H9 (cell line): ENCODE data around the gene KLHL1. TPM values are rescaled to one million over a fixed set of nuclear protein-coding genes. Genes with fewer than 3 reads are reported as not detected.

Experiments used
- DNase-seq: peaks from one replicate; pipeline ENCODE4 v3.0.0-alpha.2; 2017
- H2AFZ ChIP-seq: one replicate; pipeline ENCODE4 v1.6.1; 2013; ENCODE audit warnings: mild to moderate bottlenecking, low read length, control low read depth, moderate library complexity
- H2AK5ac ChIP-seq: 2 replicates; pipeline ENCODE4 v1.6.1; 2013; ENCODE audit warnings: low read length, control low read depth, mixed read lengths; ENCODE audit not compliant: insufficient read length
- H2BK120ac ChIP-seq: one replicate; pipeline ENCODE4 v1.6.1; 2013; ENCODE audit warnings: low read depth, mild to moderate bottlenecking, low read length, control low read depth, inconsistent platforms; ENCODE audit not compliant: poor library complexity, severe bottlenecking
- H2BK12ac ChIP-seq: 2 replicates; pipeline ENCODE4 v1.6.1; 2013; ENCODE audit warnings: low read length, control low read depth, mixed read lengths, low read depth; ENCODE audit not compliant: insufficient read length
- H2BK15ac ChIP-seq: 2 replicates; pipeline ENCODE4 v1.6.1; 2013; ENCODE audit warnings: low read depth, low read length, control low read depth
- H2BK20ac ChIP-seq: one replicate; pipeline ENCODE4 v1.6.1; 2013; ENCODE audit warnings: low read depth, mild to moderate bottlenecking, low read length, control low read depth, inconsistent platforms; ENCODE audit not compliant: poor library complexity, severe bottlenecking
- H2BK5ac ChIP-seq: 2 replicates; pipeline ENCODE4 v1.6.1; 2013; ENCODE audit warnings: low read length, control low read depth, mixed read lengths; ENCODE audit not compliant: insufficient read length
- H3K14ac ChIP-seq: 2 replicates; pipeline ENCODE4 v1.6.1; 2013; ENCODE audit warnings: low read length, control low read depth; ENCODE audit not compliant: insufficient read depth
- H3K18ac ChIP-seq: 2 replicates; pipeline ENCODE4 v1.6.1; 2013; ENCODE audit warnings: low read depth, mild to moderate bottlenecking, mixed read lengths, low read length, control low read depth; ENCODE audit not compliant: insufficient read length
- H3K23ac ChIP-seq: 2 replicates; pipeline ENCODE4 v1.6.1; 2013; ENCODE audit warnings: low read length, control low read depth, mixed read lengths, low read depth; ENCODE audit not compliant: insufficient read length
- H3K23me2 ChIP-seq: 2 replicates; pipeline ENCODE4 v1.6.1; 2013; ENCODE audit warnings: low read depth, mild to moderate bottlenecking, mixed read lengths, low read length, control low read depth; ENCODE audit not compliant: insufficient read length, poor library complexity, severe bottlenecking
- H3K27ac ChIP-seq: 2 replicates; pipeline ENCODE4 v1.5.1; 2013; ENCODE audit warnings: low read length, control low read depth, mixed read lengths, low read depth; ENCODE audit not compliant: insufficient read length
- H3K27me3 ChIP-seq: 2 replicates; pipeline ENCODE4 v1.6.1; 2013; ENCODE audit warnings: low read length, control low read depth, inconsistent platforms; ENCODE audit not compliant: insufficient read depth
- H3K4ac ChIP-seq: 2 replicates; pipeline ENCODE4 v1.6.1; 2013; ENCODE audit warnings: low read depth, mild to moderate bottlenecking, control low read depth, inconsistent platforms, low read length, moderate library complexity
- H3K4me1 ChIP-seq: 2 replicates; pipeline ENCODE4 v1.6.1; 2013; ENCODE audit warnings: low read length, control low read depth, inconsistent platforms; ENCODE audit not compliant: insufficient read depth
- H3K4me2 ChIP-seq: 2 replicates; pipeline ENCODE4 v1.6.1; 2013; ENCODE audit warnings: low read length, control low read depth, mixed read lengths; ENCODE audit not compliant: insufficient read length, insufficient read depth
- H3K56ac ChIP-seq: 2 replicates; pipeline ENCODE4 v1.6.1; 2013; ENCODE audit warnings: low read depth, mild to moderate bottlenecking, mixed read lengths, low read length, control low read depth; ENCODE audit not compliant: insufficient read length
- H3K79me1 ChIP-seq: 2 replicates; pipeline ENCODE4 v1.6.1; 2013; ENCODE audit warnings: low read depth, mild to moderate bottlenecking, moderate library complexity, low read length, control low read depth, inconsistent platforms; ENCODE audit not compliant: insufficient read depth, poor library complexity, severe bottlenecking
- H3K79me2 ChIP-seq: 2 replicates; pipeline ENCODE4 v1.6.1; 2013; ENCODE audit warnings: low read length, control low read depth, inconsistent platforms; ENCODE audit not compliant: insufficient read depth
- H3K9ac ChIP-seq: 2 replicates; pipeline ENCODE4 v1.6.1; 2013; ENCODE audit warnings: low read length, control low read depth, mixed read lengths; ENCODE audit not compliant: insufficient read length; ENCODE audit errors: extremely low read depth
- H3K9me3 ChIP-seq: one replicate; pipeline ENCODE4 v1.6.1; 2013; ENCODE audit warnings: low read depth, low read length, inconsistent platforms; ENCODE audit not compliant: control insufficient read depth
- H3T11ph ChIP-seq: one replicate; pipeline ENCODE4 v1.6.1; 2013; ENCODE audit warnings: mild to moderate bottlenecking, low read length, control low read depth, inconsistent platforms
- H4K20me1 ChIP-seq: one replicate; pipeline ENCODE4 v1.6.1; 2013; ENCODE audit not compliant: control insufficient read depth, insufficient read length, insufficient read depth
- H4K5ac ChIP-seq: 2 replicates; pipeline ENCODE4 v1.6.1; 2013; ENCODE audit warnings: low read depth, mild to moderate bottlenecking, mixed read lengths, low read length, control low read depth; ENCODE audit not compliant: insufficient read length
- H4K8ac ChIP-seq: replicated peaks from 2 replicates; pipeline ENCODE4 v1.6.1; 2013; ENCODE audit warnings: low read length, control low read depth, mixed read lengths, low read depth; ENCODE audit not compliant: insufficient read length
- H4K91ac ChIP-seq: 2 replicates; pipeline ENCODE4 v1.6.1; 2013; ENCODE audit warnings: low read depth, mild to moderate bottlenecking, moderate library complexity, mixed read lengths, low read length, control low read depth; ENCODE audit not compliant: insufficient read length
- H3K27ac Mint-ChIP-seq, 3 experiments: 2 replicates in 2 of 3; 3 replicates in 1 of 3; pipeline ENCODE4 v1.8.0; 2020 to 2021; ENCODE audit warnings: mixed read lengths in 3 of 3, mild to moderate bottlenecking in 1 of 3, moderate library complexity in 1 of 3
- H3K27me3 Mint-ChIP-seq: 2 replicates; pipeline ENCODE4 v1.8.0; 2021; ENCODE audit warnings: low read depth, mild to moderate bottlenecking, moderate library complexity, mixed read lengths
- H3K36me3 Mint-ChIP-seq, 3 experiments: 2 replicates in 2 of 3; 3 replicates in 1 of 3; pipeline ENCODE4 v1.8.0; 2020 to 2021; ENCODE audit warnings: low read depth in 3 of 3, mixed read lengths in 3 of 3; ENCODE audit not compliant: insufficient read depth in 1 of 3
- H3K4me1 Mint-ChIP-seq, 2 experiments: 2 replicates each; pipeline ENCODE4 v1.8.0; 2020; ENCODE audit warnings: mixed read lengths in 2 of 2
- H3K4me3 Mint-ChIP-seq, 2 experiments: 2 replicates in 1 of 2; 3 replicates in 1 of 2; pipeline ENCODE4 v1.8.0; 2020 to 2021; ENCODE audit warnings: mild to moderate bottlenecking in 2 of 2, mixed read lengths in 2 of 2, moderate library complexity in 1 of 2
- H3K9me3 Mint-ChIP-seq, 2 experiments: 2 replicates in 1 of 2; 3 replicates in 1 of 2; pipeline ENCODE4 v1.8.0; 2020; ENCODE audit warnings: mild to moderate bottlenecking in 2 of 2, mixed read lengths in 2 of 2, moderate library complexity in 1 of 2
- CTCF ChIP-seq: fragments of 200-600 bp; sonication (generic); conservative IDR thresholded peaks from 3 replicates; pipeline ENCODE4 v1.8.0; 2021; ENCODE audit warnings: antibody characterized with exemption, mild to moderate bottlenecking
- WGBS: extraction: QIAGEN DNeasy Blood & Tissue Kit; methylation state at CpG from one replicate; pipeline ENCODE4 v1.1.7; 2013; ENCODE audit warnings: missing lambda C conversion rate, low lambda C conversion rate, mixed read lengths; ENCODE audit not compliant: insufficient read length; ENCODE audit errors: extremely low coverage; 5-methylcytosine and 5-hydroxymethylcytosine counted together
- total RNA-seq: library from RNA; stranded (reverse); gene quantifications from 2 replicates; pipeline ENCODE4 v1.2.1, GENCODE V29; 2021

Gene KLHL1
- total RNA-seq, 1 experiment from 2014 or later, result not detected

GRCh38 chr13:69903081-69903480 lies 205.2 kb downstream of the KLHL1 start:
- no peaks in the 10 kb centered on the region for H3K27me3 Mint-ChIP-seq
- Histone ChIP-seq H3K79me1 (no peaks in the 10 kb centered on the region), H3K18ac (no peak overlapping the region), H3K56ac (no peak overlapping the region), H4K5ac (no peak overlapping the region), H2BK15ac (no peak overlapping the region), H4K20me1 (no peaks in the 10 kb centered on the region), H4K91ac (no peak overlapping the region), H2BK20ac (no peak overlapping the region), H2AFZ (no peak overlapping the region), H3K14ac (no peak overlapping the region), H3K27me3 (no peaks in the 10 kb centered on the region), H3K23ac (no peak overlapping the region), H4K8ac (no peak overlapping the region), H2BK5ac (no peak overlapping the region), H3K27ac (no peak overlapping the region), H2AK5ac (no peak overlapping the region), H3T11ph (no peak overlapping the region), H3K9ac (no peak overlapping the region), H3K4me1 (no peaks in the 10 kb centered on the region), H2BK12ac (no peak overlapping the region), H3K4ac (no peak overlapping the region), H3K23me2 (no peaks in the 10 kb centered on the region), H3K79me2 (no peaks in the 10 kb centered on the region), H3K9me3 (no peaks in the 10 kb centered on the region), H2BK120ac (no peak overlapping the region), H3K4me2 (no peak overlapping the region)
- H3K36me3 Mint-ChIP-seq, result no peaks in the 10 kb centered on the region
- no peak overlapping the region for H3K4me3 Mint-ChIP-seq
- no peaks in the 10 kb centered on the region for H3K4me1 Mint-ChIP-seq
- no peak overlapping the region for H3K27ac Mint-ChIP-seq
- TF ChIP-seq CTCF, result no peak
- no CpG with 5 or more reads among the region's 2 CpGs for WGBS
- no peak for DNase-seq
- no peaks in the 10 kb centered on the region for H3K9me3 Mint-ChIP-seq
